Epidermal melanocyte (primary cell): ENCODE measurements around the gene PIK3CG.
"Not testable (repeated sequence)": the region's sequence is repeated elsewhere in the genome, so short reads cannot be mapped to it uniquely, and the experiment has no call there.

Experiments used
- DNase-seq: peaks from one replicate; pipeline ENCODE4 v3.0.0; 2011; ENCODE audit warnings: low spot score; ENCODE audit not compliant: insufficient read length

The PIK3CG gene

GRCh38 chr7:106885652-106886051 is 20.6 kb downstream of the PIK3CG start:
- no peak for DNase-seq

GRCh38 chr7:106887421-106887820 is 22.3 kb downstream of the PIK3CG start:
- no peak for DNase-seq

GRCh38 chr7:106888204-106888603 is 23.1 kb downstream of the PIK3CG start:
- no peak for DNase-seq

GRCh38 chr7:106890952-106891351 is 25.9 kb downstream of the PIK3CG start:
- no peak for DNase-seq

- no peak for DNase-seq
These were observed 26.7 kb downstream of the PIK3CG start for GRCh38 chr7:106891548-106892410.

- no peak for DNase-seq
These were observed 28.5 kb downstream of the PIK3CG start for GRCh38 chr7:106893591-106893990.

- no peak for DNase-seq
These were observed 30.3 kb downstream of the PIK3CG start for GRCh38 chr7:106895246-106895864.

GRCh38 chr7:106896231-106896630 is 31.1 kb downstream of the PIK3CG start:
- DNase-seq: no peak

GRCh38 chr7:106897553-106897952 is 32.5 kb downstream of the PIK3CG start:
- DNase-seq: not testable (repeated sequence)

GRCh38 chr7:106898967-106899366 is 33.9 kb downstream of the PIK3CG start:
- not testable (repeated sequence) for DNase-seq

GRCh38 chr7:106901828-106902441 is 36.9 kb downstream of the PIK3CG start:
- no peak for DNase-seq

GRCh38 chr7:106905734-106906133 is 40.7 kb downstream of the PIK3CG start:
- DNase-seq: no peak

- no peak for DNase-seq
These were observed 46.9 kb downstream of the PIK3CG start for GRCh38 chr7:106911959-106912358.

GRCh38 chr7:106914018-106914607 is 49.0 kb downstream of the PIK3CG start:
- no peak for DNase-seq

GRCh38 chr7:106915407-106915806 is 50.3 kb downstream of the PIK3CG start:
- no peak for DNase-seq

GRCh38 chr7:106915873-106916272 is 50.8 kb downstream of the PIK3CG start:
- no peak for DNase-seq

GRCh38 chr7:106916679-106917078 is 51.6 kb downstream of the PIK3CG start:
- no peak for DNase-seq

GRCh38 chr7:106918991-106919390 is 53.9 kb downstream of the PIK3CG start:
- no peak for DNase-seq

GRCh38 chr7:106924468-106924867 is 59.4 kb downstream of the PIK3CG start:
- DNase-seq: not testable (repeated sequence)

- DNase-seq: no peak
These were observed 61.8 kb downstream of the PIK3CG start for GRCh38 chr7:106926892-106927291.

GRCh38 chr7:106927536-106927935 is 62.5 kb downstream of the PIK3CG start:
- no peak for DNase-seq

GRCh38 chr7:106929616-106930015 is 64.5 kb downstream of the PIK3CG start:
- DNase-seq: not testable (repeated sequence)
